ENCODE results near the gene FBP2.

GRCh38 chr9:94631599-94631998 is 38.0 kb upstream of the FBP2 start:
- TF ChIP-seq CTCF (IDR thresholded peaks at IDR 0.05; ENCODE audit: poor library complexity) (no peak), EZH2 (IDR thresholded peaks at IDR 0.05; ENCODE audit: borderline replicate concordance) (no peak), EZH2phosphoT487 (IDR thresholded peaks at IDR 0.05; ENCODE audit: low read depth, severe bottlenecking, unreplicated experiment) (no peak)

All from hepatocyte (in vitro differentiated cells).